Cerebellar nuclear complex (tissue), 1 donor: ENCODE measurements around the gene AKT3.
"Not testable (repeated sequence)": the region's sequence is repeated elsewhere in the genome, so short reads cannot be mapped to it uniquely, and the experiment has no call there.

ENCODE experiments used
- DNase-seq, 2 experiments: peaks; one replicate each; lab custom pipeline; 2025; lab: John Stamatoyannopoulos, UW

The AKT3 gene

DNA sequence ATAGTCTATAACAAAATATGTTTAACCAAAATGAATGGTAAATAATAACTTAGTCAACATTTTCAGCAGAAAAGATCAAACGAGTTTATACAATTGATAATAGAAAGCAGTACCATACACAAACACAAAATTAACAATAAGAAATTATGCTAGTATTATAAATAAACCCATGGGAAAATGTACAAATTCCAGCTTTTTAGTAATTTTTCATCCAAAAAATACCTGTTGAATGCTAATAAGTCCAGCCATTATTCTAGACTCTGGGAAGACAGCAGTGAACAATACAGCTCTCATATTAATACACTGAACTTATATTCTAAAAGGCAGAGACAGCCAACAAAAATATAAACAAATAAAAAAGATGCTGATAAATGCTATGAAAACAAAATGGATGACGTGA is 66.3 kb downstream of the AKT3 start:
- no peak for DNase-seq

GRCh38 chr1:243772361-243773050 is 77.5 kb downstream of the AKT3 start:
- not testable (repeated sequence) for DNase-seq

DNA sequence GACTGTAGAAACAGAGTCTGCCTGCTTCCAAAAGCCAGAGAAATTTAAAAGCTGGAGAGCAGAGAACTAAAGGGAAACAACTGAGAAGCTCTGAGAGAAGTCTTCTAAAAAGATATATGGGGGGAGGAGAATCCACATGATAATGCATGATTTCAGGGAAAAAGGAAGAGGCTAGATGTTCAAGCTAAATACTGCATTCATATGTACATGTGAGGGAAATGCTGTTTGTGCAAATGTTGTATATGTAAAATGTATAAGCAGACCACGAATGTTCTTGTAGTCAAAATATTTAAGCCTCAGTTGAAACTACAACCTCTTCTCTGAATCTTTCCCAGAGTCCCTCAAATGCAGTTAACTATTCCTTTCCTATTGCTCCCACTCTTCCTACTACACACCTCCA is 79.2 kb downstream of the AKT3 start:
- DNase-seq, result no peak

DNA sequence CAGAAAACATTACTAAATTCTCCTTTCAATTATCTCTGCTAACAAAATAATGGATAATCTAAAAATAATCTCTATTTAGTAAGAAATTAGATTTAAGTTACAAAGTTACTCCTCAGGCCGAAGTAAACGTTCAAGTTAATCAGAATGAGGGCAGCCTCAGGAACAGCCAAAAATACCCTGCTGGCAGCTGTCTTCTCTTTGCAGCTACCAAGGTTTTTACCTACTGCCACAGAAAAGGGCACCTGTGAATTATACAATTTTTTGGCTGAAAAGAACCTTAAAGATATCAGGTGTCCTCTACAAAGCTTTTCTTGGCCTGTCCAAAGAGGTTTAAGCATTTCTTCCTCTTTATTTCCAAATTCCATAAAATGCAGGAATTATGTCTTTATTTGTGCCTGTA is 84.4 kb downstream of the AKT3 start:
- DNase-seq, result no peak

- peak in 1 of 2 experiments; percentile 10 for DNase-seq
Observed at GRCh38 chr1:243763806-243764205, 86.2 kb downstream of the AKT3 start.

DNA sequence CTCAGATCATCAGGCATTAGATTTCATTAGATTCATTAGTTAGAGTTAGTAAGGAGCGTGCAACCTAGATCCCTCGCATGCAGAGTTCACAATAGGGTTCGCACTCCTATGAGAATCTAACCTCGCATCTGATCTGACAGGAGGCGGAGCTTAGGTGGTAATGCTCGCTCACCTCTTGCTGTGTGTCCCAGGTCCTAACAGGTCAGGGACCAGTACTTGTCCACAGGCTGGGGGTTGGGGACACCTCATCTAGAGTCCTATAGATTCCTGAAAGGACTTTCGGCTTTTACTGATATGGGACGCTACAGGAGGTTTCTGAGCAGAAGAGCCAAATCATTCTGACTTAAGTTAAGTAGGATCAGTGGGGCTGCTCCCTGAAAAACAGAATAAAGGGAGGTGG is 91.4 kb downstream of the AKT3 start:
- no peak for DNase-seq

GRCh38 chr1:243756529-243756928 is 93.5 kb downstream of the AKT3 start:
- no peak for DNase-seq

DNA sequence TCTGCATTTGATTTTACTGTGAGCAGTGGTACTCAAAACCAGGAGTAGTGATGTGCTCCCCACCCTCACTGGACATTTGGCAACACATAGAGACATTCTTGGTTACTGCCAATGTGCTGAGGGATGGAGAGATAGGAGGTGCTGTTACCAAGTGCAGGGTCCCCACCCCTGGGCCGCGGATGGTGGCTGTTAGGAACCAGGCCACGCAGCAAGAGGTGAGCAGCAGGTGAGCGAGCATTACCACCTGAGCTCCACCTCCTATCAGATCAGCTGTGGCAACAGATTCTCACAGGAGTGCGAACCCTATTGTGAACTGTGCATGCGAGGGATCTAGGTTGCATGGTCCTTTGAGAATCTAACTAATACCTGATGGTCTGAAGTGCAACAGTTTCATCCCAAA is 95.7 kb downstream of the AKT3 start:
- DNase-seq, result no peak

DNA sequence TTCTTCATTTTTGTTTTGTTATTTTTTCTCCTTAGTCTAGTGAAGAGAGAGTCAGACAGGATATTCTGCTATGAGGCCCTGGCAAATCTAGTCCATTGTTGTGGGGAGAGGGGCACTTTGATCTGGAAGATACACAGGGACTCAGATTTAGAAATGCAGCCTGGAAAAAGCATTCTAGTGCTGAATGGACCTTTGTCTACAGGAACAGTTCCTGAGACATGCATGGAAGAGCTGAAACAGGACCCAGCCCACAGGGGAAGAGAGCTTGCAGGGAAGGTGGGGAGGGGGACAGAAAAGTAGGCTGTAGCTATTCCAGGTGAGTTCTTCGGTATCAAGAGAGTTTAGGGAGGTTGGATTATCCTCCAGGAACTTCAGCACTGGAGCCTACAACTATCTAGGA is 98.5 kb downstream of the AKT3 start:
- no peak for DNase-seq

- peak in 1 of 2 experiments; percentile 60 for DNase-seq
Observed at GRCh38 chr1:243748706-243749283, 101.2 kb downstream of the AKT3 start.

DNA sequence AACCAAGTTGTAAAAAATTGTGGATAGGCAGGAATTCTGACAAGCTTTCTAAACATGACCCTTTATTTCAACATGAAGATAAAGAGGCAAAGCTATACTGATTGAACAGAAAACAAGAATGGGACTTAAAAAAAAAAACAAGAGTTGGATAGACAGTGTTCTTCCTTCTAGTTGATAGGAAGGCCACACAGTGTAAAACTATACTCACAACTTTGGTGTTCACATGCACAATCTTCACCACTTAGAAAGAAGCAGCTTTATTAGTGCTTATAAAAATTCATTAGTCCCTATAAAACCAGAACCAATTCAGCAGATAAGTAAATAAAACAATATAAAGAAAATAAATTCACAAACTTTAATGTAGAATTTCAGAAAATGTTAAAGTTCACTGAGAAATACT is 101.8 kb downstream of the AKT3 start:
- no peak for DNase-seq

- DNase-seq, result no peak
Observed at GRCh38 chr1:243746751-243747150, 103.3 kb downstream of the AKT3 start.

GRCh38 chr1:243745356-243745755 is 104.7 kb downstream of the AKT3 start:
- no peak for DNase-seq

DNA sequence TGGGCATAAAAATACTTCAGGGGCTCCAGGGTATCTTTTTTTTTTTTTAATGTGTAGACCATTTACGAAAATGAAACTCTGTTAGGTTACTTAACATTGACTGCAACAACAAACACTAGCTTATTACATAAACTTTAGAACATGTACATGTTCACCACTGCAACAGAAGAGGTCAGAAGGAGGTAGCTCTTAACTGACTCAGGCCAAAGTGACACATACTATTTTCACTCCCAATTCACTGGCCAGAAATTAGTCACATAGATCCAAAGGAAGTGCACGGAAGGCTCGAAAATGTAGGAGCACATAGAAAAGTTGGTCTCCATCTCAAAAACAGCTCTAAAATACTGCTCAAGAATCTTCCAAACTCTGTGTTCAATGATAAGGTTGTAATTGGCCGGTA is 107.2 kb downstream of the AKT3 start:
- no peak for DNase-seq

- no peak for DNase-seq
Observed at GRCh38 chr1:243740255-243740999, 109.6 kb downstream of the AKT3 start.

GRCh38 chr1:243739335-243740003 is 110.6 kb downstream of the AKT3 start:
- DNase-seq, result no peak

GRCh38 chr1:243738020-243738419 is 112.0 kb downstream of the AKT3 start:
- no peak for DNase-seq

- no peak for DNase-seq
Observed at GRCh38 chr1:243735457-243735856, 114.6 kb downstream of the AKT3 start.

DNA sequence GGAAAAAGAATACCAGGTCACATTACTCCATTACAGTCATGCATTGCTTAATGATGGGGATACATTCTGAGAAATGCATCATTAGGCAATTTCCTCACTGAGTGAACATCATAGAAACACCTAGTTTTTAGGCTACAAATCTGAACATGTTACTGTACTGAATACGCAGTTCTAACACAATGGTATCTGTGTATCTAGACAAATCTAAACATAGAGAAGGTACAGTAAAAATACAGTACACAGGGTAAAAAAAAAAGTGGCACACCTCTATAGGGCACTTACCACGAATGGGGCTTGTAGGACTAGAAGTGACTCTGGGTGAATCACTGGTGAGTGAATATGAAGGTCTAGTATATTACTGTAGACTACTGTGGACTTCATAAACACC is 115.7 kb downstream of the AKT3 start:
- DNase-seq, result no peak

- DNase-seq, result no peak
Observed at GRCh38 chr1:243733670-243734307, 116.3 kb downstream of the AKT3 start.

GRCh38 chr1:243732637-243733036 is 117.4 kb downstream of the AKT3 start:
- no peak for DNase-seq

DNA sequence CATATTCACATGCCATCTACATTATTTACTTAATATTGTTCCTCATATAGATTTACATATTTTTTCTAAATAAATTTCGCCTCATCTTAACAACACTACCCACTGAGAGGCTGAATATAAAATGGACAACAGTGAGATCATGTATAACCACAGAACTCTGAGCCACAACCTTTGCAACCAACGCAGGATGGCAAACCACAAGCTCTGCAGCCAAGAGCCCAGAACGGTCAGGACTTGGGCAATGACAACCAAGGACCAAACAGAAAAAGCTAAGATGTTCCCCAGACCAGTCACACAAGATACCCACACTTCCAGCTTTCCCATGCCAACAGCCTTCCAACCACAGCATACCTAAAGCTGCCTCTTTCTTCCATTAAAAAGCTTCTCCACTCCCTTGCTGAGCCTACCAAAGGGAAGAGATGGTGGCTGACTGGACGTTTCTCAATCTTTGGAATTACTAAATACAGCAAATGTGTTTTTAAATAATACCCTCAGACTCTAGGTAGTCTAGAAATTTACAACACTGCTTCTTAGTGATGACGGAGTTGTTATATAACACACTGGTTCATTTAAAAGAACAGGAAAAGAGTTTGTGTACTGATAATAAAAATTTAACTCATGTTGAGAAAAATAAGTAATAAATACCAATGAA is 117.9 kb downstream of the AKT3 start:
- DNase-seq, result no peak
